Subcutaneous adipose tissue (tissue), 4 donors: Measurements from ENCODE around the gene DEPDC1B. TPM values are rescaled to one million over a fixed set of nuclear protein-coding genes. Genes with fewer than 3 reads are reported as not detected.

Experiments
- total RNA-seq, 4 donors: library from RNA; depleted of rRNA; stranded (reverse); fragments of >200 nt; gene quantifications; one replicate each; pipeline ENCODE4 v1.1.0, GENCODE V29; 2016
- TF ChIP-seq, protein P1 (sequence below): fragments of 450-650 bp; IDR thresholded peaks from one replicate; pipeline ENCODE4 v1.5.1; 2016; ENCODE audit warnings: low read depth, mild to moderate bottlenecking, control low read depth, antibody characterized with exemption, moderate library complexity

The DEPDC1B gene
- total RNA-seq, 4 donors from 2014 or later, result 0.75 to 1.8 (median 0.91) TPM

DNA sequence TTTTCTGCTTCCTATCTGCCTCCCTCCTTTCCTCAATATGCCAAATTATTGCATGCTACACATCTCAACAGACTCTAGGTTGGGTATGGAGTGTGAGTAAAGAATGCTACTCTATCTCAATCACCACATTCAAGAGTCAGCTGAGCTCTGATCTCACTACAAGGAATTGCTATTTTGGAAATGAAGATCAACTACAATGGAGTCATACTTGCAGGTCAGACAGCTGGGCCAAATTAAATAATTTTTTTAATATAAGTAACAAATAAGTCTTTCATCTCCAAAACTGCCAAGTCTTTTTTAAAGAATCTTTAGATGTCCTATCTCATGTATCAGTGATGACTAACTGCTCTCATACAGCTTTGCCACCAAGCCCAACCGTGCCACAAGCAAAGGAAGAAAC is 64.0 kb downstream of the DEPDC1B start:
- TF ChIP-seq, protein P1, sequence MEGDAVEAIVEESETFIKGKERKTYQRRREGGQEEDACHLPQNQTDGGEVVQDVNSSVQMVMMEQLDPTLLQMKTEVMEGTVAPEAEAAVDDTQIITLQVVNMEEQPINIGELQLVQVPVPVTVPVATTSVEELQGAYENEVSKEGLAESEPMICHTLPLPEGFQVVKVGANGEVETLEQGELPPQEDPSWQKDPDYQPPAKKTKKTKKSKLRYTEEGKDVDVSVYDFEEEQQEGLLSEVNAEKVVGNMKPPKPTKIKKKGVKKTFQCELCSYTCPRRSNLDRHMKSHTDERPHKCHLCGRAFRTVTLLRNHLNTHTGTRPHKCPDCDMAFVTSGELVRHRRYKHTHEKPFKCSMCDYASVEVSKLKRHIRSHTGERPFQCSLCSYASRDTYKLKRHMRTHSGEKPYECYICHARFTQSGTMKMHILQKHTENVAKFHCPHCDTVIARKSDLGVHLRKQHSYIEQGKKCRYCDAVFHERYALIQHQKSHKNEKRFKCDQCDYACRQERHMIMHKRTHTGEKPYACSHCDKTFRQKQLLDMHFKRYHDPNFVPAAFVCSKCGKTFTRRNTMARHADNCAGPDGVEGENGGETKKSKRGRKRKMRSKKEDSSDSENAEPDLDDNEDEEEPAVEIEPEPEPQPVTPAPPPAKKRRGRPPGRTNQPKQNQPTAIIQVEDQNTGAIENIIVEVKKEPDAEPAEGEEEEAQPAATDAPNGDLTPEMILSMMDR, result no peak

DNA sequence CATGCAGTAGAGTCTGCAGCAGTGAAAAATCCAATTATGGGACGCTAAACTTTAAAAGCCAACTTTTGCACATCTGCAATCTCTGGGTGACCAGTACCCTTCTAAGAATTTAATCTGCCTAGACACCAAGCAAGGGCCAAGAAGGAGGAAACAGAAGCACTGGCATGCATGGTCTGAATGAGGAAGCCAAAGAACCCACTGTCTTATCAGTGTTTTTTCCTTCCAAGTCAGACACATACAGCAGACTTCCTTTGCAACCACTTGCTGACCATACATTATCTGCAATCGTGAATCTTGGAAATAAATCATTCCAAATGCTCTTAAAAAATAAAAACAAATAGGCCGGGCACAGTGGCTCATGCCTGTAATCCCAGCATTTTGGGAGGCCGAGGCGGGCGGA is 65.9 kb downstream of the DEPDC1B start:
- TF ChIP-seq, protein P1, result no peak

DNA sequence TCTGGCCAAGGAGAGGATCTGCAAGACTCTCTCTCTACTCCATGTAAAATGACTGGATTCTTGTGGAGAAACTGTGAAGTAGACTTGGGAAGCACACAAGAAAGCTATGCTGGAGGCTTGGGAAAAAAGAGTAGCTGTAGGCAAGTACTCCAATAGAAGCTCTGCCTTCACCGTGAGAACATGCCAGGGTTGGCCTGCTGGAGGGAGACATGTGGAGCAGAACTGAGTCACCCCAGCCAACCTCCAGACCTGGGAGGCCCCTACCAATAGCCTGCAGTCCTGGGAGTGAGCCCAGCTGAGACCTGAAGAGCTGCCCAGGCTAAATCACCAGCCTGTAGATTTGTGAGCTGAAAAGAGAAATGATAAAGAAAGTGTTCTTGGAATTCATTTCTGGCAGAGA is 66.6 kb downstream of the DEPDC1B start:
- TF ChIP-seq, protein P1, result no peak

DNA sequence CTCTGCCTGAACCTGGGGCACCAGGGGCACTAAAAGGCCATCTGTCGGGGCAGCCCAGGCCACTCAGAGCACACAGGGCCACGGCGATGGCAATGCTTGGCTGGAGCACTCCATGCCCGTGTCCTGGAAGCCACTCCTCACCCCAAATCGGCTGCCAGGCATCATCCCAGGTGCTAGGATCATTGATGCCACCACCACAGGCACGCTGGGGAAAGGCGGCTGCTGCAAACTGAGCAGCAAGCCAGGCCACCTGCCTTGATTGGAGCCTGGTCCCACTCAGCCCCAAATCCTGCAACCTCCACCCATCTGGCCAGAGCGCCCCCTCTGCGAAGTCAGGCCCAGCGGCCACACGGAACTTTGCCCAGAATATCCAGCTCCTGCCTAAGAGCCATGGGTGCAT is 67.8 kb downstream of the DEPDC1B start:
- TF ChIP-seq, protein P1, result no peak

DNA sequence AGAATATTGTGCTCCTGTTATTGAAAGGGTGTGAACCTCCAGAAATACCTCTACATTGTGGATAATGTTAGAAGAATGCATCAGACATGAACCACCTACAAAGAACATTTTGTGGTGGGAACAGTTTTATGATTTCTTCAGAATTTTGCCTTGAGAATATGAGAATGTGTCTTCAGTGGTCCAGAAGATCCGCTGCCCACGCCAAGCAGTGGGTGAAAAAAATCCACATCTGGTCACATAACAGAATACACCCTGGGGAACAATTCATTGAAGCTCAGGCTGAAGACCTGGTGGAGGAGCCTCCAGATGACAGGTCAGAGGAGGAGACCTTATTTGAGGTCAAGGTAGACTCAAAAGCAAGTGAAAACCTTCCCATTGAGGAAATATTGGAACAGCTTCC is 69.1 kb downstream of the DEPDC1B start:
- TF ChIP-seq, protein P1, result no peak

DNA sequence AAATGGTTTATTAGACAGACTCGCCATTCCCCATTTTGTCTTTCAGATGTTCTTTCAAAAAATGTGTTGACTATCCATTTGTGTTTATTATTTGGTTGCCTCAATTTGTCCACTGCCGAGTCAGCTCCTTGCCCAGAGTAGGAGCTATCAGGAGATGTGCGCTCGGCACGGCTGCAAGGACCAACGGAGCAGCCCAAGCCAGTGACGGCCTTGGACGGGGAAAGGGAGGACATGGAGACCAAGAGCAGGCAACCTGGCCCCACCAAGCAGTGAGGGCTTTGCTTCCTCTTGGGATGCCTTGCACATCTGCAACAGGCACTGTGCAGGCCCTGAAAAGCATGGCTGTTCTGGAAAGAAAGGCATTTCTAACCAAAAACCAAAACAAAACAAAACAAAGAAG is 69.8 kb downstream of the DEPDC1B start:
- TF ChIP-seq, protein P1, result no peak

DNA sequence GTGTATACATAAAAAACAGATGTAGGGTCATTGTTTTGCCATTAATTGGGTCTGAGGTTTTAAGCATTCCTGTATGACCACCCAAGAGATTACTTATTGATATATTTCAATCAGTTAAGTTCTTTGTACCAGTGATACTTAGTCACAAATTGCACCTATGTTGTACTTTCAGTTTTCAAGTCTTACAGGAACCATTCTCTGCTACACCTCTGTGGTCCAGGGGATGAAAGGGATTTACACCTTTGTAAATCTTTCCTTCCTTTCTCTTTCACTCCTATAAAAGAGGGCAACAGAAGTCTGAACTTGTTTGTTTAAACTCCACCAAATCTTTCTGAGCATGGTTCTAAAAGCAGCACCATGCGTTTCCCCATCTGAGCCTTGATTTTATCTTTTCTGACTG is 86.1 kb downstream of the DEPDC1B start:
- TF ChIP-seq, protein P1, result no peak
